ENCODE data around the gene PACSIN2.
"Not testable (repeated sequence)": the region's sequence is repeated elsewhere in the genome, so short reads cannot be mapped to it uniquely, and the experiment has no call there.

Gene PACSIN2

DNA sequence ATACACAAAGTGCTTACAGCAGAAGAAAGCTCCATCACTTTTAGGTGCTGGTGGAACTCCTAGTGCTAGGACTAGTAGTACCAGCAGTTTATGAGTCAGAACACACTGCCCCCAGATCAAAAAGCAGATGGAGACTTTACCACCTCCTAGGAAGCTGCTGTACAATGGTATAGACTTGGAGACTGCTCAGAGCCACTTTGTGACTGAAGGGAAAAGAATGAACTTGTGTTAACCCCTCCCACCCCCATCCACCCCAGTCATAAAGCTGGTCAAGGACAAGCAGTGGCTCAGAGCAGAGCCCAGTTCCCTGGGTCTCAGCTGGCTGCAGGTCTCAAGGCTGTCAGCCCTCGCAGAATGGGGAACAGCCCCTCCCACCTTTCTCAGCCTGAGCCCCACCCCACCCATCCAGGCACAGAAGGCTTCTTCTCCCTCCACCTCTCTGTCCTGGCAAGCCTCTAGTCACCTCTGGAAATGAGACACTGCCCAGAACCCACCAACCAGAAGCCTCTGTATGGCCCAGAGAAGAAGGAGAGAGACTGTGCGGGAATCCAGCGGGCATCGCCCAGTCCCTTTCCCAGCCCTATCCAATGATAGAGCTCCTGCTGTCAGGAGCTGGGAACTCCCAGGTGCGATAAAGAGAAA lies 23.8 kb downstream of the PACSIN2 start:
- no peak for DNase-seq

DNA sequence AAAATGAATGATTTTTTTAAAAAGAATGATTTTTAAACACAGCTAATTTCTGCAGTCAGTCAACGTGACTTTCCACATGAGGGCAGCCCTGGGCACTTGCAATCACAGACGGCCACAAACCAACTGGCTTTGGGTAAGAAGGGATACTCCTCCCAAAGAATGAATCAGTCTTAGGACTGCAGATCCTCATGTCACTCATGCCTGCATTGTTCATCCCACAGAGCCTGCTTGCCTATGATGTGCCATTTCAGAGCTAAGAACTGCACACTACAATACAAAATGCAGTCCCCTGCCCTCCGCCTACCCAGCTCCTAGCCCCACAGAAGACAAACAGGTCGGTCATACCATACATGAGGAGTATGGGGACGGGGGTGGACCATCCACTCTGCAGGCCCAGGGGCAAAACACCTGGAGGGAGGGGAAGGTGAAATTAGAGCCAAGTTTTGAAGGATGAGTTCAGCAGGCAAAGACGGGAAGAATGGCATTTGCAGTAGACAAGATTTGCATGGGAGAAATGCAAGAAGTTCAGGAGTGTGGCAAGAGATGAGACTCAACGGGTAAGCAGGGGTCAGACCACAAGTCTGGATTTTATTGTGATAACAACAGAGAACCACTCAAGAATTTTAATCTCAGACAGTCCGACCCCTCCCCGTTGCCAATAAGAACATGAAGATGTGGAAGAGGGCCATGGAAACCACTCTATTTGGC lies 24.7 kb downstream of the PACSIN2 start:
- DNase-seq = no peak

DNA sequence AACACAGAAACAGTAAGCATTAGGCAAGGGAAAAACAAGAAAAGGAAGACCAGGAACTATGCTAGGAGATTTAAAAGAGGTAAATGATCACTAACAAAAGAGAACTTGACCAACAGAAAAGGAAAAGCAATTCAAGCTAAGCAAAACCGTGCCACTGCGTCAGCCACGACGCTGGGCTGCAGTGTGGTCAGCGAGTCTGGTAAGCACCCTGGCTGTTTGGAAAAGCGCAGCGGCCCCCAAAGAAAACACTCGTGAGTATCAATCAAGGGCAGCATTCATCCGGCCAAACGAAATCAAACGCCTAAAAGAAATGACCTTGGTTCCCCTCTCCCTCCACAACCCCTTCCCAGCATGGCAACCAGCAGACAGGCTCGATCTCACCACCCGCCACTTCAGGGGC lies 28.8 kb downstream of the PACSIN2 start:
- no peak for DNase-seq

DNA sequence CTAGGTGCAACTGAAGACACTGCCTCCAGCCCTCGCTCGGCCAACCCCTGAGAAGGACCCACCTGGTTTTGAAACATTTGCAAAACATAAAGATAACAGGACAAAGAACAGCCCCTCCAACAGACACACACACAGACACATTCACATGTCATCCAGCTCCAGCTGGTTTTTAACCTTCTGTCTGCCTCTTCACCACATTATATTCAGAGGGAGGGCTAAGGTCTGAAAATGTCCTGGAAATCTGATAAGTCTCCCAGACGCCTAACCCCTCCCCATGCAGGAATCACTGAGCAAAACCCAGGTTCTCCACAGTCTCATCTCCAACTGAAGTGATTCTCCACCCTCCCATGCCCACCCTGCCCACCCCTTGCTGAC lies 29.4 kb downstream of the PACSIN2 start:
- no peak for DNase-seq

DNA sequence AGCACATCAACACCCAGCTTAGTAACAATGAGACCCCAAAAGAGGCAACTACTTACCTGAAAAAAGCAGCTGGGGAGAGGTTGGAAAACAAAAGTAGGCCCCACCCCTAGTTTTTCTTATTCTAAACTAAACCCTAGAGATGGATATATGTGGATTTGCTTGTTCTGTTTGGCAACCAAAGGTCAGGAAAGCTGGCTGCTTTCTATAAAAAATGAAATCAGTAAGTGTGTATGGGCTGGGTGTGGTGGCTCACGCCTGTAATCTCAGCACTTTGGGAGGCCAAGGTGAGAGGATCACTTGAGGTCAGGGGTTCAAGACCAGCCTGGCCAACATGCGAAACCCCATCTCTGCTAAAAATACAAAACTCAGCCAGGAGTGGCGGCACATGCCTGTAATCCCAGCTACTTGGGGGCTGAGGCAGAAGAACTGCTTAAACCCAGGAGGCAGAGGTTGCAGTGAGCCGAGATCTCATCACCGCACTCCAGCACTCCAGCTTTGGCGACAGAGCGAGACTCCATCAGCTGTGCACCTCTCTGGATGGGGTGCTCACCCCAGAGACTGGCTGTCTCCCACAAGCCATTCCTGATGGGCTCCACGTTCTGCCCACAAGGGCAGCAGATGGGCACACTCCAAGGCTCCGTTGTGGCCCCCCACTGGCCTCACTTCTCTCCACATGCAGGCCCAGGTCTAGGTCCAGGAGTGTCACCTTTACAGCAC lies 30.0 kb downstream of the PACSIN2 start:
- no peak for DNase-seq

DNA sequence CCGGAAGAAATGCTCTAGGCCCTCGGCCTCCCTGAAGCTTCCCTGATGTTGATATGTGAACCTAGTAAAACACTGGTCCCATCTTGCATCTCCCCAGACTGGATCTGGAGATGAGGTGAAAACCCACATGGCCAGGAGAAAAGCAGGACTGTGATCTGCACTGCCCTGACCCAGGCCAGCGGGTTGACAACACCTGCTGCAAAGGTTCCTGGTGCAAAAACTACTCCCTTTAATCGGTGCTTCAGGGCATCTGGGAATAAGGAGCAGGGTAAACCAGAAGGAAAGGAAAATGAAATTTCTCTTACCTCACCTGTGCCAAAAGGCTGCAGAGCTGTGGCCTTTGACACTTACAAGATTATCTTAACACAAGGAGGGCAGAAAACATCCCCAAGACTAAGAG lies 30.6 kb downstream of the PACSIN2 start:
- DNase-seq = no peak

DNA sequence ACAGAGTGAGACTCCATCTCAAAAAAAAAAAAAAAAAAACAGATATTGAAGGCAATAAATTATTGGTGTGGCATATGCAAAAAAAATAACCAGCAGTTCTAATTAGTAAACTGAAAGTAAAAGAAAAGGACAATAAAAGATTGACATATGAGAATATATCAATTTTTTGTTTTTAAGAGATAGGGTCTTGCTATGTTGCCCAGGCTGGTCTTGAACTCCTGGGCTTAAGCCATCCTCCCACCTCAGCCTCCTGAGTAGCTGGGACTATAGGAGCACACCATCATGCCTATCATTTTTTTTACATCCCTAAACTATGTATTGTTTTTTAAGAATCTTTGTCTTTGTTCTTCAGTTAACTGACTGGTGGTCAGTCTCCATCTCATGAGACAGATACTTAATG lies 31.5 kb downstream of the PACSIN2 start:
- DNase-seq = no peak

DNA sequence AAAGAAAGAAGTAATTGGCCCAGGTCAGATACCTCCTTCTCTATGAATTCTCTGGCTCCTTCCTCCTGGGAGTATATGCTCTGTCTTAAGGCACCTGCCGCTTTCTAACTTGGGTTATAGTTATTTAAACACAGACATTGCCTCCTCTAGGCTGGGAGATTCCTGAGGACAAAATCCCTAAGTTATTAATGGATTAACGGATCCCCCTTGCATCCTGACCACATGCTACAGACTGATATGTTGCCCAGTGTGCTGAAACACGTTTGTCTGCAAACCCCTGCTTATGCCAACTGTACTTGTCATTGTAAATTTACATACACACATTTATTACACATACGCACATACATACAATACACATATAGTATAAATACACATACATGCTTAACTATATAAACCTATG lies 35.3 kb downstream of the PACSIN2 start:
- DNase-seq = no peak

DNA sequence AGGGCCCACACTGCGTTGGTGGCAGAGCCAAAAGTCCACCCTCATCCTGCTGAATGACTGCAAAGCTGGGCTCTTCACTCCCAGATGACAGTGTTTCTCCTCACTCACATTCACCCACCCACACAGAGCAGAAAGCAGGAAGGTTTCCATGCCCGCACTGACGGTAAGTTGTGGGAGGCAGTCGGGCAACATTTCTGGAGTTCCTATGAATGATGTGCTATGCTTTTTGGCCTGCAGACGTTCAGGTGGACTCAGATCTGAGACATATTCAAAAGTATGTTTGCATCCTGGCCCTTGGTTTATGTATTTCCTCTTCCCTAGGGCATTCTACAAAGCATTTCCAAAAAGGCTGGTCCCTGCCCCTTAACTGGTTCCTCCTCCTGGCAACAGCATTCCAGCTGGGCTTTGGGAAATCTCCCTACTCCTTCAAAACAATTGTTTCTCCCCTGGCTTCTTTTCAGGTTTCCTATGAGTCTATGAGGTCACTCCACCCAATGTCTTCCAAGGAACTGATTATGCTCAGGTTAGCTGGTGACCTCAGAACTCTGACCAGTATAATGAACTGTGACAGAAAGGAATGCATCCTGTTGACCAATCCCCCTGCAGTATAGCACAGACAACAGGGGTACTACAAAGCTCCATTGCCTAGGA lies 36.4 kb downstream of the PACSIN2 start:
- no peak for DNase-seq

DNA sequence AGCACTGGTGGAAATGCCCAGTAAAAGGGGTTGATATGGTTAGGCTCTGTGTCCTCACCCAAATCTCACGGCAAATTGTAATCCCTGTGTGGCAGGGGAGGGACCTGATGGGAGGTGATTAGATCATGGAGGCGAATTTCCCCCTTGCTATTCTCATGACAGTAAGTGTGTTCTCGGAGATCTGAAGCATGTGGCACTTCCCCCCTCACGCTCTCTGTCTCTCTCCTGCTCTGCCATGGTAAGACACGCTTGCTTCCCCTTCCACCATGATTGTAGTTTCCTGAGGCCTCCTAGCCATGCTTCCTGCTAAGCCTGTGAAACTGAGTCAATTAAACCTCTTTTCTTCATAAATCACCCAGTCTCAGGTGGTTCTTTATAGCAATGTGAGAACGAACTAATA lies 37.4 kb downstream of the PACSIN2 start:
- DNase-seq = no peak

DNA sequence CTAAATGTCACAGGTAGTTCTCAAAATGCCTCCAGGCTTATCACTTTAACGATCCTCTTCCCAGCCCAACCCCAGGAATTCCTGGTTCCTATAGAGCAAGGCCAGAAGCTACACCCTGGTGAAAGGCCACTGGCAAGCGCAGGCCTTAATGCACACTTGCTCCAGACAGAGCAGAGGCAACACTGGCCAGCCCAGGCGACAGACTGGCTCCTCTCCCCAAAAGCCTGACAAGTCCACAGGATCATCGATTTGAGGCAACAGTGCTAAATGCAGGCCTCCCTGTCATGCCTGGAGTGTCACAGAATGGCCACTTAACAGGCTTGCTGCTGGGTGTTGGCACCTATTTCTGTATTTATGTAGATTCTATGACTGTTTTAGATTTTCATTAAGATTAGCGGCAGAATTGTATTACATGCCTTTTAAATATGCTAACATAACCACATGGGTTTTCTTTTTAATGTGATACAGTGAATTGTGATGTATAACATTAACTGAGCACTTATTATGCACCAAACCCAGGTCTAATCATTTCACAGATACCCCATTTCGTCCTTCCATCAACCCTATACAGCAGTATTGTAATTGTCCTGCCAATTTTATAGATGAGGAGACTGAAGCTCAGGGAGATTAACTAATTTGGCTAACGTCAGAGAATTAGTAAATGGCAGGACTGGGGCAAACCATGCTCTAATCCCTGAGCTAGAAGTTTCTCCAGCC lies 38.6 kb downstream of the PACSIN2 start:
- DNase-seq = no peak

DNA sequence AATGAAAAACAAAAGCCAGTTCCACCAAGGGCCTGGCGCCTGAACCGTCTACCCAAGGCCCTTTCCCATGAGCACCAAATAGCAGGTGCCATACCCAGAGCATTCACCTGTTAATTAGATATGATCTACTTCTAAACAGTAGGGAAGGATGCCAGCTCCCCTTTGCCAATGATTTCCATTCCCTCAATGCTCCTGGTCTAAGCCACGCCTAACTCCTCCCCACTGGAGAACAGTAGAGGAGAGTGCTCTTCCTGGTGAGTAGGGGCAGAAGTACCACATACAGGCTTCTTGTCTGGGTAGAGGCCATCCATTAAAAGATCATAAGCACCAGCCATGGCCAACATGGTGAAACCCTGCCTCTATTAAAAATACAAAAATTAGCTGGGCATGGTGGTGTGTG lies 40.7 kb downstream of the PACSIN2 start:
- DNase-seq = no peak

DNA sequence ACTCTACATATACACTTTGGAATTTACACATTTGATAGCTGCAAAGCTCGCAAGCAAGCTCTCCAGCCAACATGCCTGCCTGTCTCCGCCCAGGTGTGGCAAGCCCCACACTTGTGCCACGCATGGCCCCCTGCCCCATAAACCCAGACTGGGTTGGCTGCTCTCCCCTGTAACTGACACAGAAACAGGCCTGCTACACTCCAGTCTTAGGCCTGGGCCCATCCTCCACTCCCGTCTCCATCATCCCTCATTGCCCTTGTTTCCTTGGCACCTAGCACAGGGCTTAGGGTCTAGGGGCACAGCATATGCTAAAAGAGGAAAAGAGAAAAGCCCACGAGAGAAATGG lies 41.4 kb downstream of the PACSIN2 start:
- DNase-seq = no peak

DNA sequence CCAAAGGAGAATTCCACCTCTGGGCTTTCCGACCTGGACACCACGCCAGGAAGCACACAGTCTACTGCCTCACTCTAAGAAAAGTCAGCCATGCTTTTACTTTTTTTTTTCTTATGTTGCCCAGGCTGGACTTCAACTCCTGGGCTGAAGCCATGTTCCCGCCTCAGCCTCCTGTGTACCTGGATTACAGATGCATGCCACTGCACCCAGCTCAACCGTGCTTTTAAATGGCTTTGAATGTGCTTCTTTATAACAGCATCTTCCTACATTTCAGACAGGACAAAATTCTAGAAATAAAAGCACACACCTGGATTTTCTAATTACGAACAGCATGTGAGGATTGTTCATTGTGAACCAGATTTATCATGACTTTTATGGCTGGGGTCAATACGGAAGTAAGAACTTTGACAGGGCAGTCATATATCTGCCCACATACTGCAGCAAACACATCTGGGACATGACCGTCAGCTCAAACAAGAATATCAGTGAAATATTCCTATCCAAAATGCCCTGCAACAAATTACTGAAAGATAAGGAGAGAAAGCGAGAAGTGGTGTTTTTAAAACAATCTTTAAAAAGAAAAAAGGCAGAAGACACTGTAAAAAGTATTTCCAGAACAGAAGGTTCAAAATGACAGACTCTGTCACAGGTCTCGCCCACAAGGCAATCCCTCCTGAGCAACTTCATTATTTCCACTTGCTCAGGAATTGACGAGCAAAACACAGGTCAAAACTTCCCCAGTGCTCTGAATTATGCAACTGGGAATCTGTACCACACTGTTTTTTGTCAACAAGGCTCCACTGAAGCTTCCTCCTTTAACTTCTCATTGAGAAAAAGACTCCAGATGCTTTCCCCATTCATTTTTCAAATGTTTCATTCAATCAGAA lies 42.1 kb downstream of the PACSIN2 start:
- DNase-seq = no peak

DNA sequence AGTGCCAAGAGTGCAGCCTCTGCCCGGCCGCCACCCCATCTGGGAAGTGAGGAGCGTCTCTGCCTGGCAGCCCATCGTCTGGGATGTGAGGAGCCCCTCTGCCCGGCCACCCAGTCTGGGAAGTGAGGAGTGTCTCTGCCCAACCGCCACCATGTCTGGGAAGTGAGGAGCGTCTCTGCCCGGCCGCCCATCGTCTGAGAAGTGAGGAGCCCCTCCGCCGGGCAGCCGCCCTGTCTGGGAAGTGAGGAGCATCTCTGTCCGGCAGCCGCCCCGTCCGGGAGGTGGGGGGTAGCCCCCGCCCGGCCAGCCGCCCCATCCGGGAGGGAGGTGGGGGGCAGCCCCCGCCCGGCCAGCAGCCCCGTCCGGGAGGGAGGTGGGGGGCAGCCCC lies 43.5 kb downstream of the PACSIN2 start:
- DNase-seq = not testable (repeated sequence)

DNA sequence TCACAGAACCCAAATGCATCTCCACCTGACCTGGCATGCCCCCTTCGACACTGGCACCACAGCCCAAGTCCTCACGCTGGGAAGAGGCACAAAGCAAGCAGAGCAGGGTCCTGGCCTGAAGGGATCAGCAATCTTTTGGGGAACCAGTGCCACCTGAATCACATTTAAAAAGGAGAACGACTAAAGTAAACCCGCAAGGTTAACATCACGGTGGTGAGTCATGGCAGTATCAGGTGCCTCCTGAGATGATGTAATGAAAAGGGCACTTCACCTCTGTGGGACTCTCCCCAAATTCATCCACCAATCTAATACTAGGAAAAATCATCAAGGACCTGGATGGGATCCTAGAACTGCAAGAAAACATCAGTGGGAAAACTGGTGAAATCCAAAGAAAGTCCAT lies 44.9 kb downstream of the PACSIN2 start:
- no peak for DNase-seq

DNA sequence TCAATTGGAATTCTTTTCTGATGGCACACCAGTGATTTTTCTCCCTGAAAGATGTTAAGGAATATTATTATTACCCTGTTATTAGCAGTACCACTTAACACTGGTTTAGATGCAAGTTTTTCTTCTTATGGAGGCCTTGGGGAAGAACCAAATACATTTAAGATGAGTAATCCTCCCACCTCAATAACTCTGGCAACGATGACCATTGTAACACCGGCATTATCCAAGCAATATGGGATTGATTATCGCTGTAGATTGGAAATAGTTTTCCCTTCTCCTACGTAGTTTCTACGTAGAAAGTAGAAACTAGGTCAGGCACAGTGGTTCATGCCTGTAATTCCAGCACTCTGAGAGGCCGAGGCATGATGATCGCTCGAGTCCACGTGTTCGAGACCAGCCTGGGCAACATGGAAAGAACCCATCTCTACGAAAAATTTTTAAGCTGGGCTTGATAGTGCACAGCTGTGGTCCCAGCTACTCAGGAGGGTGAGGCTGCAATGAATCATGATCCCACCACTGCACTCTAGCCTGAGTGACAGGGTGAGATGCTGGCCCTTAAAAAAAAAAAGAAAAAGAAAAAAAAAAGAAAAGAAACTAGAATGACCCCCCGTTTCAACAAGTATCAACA lies 45.5 kb downstream of the PACSIN2 start:
- DNase-seq = no peak

DNA sequence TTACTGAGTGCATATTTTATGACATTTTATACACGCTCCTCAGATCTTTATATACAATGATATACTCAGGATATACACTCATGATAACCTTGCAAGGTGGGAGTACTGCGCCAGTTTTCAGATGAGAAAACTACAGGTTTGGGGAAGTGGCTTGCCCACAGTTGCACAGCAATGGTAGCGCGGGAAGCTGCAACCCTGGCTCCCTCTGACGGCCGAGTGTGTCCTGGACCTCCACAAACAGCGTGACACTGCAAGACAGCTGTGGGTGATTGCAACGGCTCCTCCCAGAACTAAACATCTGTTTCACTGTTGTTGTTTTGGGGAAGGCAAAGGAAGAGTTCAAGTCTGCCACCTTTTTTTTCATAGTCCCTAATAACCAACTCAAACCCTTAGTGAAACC lies 47.0 kb downstream of the PACSIN2 start:
- no peak for DNase-seq

DNA sequence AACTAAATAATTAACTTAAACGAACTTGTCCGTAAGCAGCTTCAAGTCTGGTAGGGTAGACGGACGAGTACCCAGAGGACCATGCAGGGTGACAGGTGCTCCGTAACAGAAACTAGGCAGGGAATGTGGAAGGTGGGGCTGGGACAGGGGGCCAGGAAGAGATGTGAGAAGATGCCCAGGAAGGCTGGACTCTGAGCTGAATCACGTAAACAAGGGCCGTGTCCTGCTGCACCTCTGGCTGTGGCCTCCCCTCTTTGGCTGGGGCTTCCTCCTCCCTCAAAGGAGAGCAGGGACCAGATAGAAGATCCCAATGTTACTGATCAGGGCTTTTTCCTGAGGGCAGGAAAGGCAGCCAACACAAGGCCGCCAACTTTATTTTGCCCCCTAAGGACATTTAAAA lies 47.9 kb downstream of the PACSIN2 start:
- DNase-seq = no peak

DNA sequence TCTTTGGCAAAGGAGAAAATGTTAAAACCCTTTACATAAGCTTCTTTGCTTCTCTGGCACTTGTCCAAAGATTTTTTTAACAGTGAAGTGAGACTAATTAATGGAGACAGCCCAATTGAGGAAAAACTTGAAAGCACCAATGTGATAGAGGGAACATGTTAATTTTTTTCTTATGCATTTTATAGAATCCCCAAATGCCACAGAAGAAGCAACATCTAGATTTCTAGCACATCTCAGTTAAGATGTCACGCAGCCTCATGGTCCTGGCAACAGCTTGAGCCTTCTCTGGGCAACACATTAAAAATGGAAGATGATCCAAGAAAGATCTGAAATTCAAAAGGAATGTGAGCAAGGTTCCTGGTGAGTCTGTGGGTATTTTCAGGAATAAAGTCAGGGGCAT lies 48.5 kb downstream of the PACSIN2 start:
- no peak for DNase-seq

DNA sequence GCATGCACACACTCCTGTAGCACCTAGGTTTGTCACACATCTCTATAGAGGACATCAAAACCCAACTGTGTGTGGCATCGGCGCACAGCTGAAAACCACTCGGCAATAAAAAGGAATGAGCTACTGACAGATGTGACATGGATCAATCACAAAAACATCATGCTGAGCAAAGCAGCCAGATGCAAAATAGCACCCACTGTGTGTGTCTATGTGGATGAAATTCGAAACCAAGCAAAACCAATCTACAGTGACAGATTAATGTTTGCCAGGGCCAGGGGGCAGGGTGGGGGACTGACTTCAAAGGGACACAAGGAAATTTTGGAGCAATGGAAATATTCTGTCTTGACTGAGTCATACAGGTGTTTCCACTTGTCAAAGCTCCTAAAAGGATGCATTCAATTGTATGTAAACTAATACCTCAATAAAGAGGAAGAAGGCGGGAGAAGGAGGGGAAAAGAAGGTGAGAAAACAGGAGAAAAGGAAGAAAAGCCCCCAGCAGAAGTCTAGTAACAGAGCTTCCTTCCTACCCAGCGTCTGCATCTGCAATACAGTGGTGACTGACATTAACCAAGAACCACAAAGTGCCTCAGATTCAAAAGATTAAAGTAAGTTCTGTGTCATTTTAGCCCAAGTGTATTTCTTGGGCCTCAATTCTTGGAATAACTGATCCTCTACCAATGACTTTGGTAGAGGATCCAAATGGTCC lies 49.8 kb downstream of the PACSIN2 start:
- DNase-seq = peak in 1 of 2 donors; percentile 63

All from stimulated activated CD4-positive, alpha-beta T cell treated with anti-CD3 and anti-CD28 coated beads, Interleukin-2, amount 100 ng/mL, for 24 hours (primary cell).